GM13976 (cell line): Measurements from ENCODE around the gene KRT83.

ENCODE experiments used
- DNase-seq: peaks from one replicate; pipeline ENCODE4 v3.0.0; 2012; ENCODE audit warnings: low spot score
- in situ Hi-C: fragments of 300-500 bp; cut with MboI; formaldehyde crosslinking; loops from one replicate; pipeline ENCODE4 v1.12.0; 2022; ENCODE audit warnings: low sequenced_read_pairs, mixed read lengths, inconsistent platforms; ENCODE audit not compliant: unreplicated experiment
- TF ChIP-seq, protein P1 (sequence below): IDR thresholded peaks from 2 replicates; pipeline ENCODE4 v1.5.1; 2012; ENCODE audit warnings: borderline replicate concordance, mild to moderate bottlenecking; ENCODE audit not compliant: insufficient read depth; ENCODE audit errors: extremely low read depth, missing control alignments, control extremely low read depth

Gene KRT83

GRCh38 chr12:52313461-52313860 is 7.7 kb downstream of the KRT83 start:
- in situ Hi-C loops, result no loop called here
- TF ChIP-seq, protein P1, sequence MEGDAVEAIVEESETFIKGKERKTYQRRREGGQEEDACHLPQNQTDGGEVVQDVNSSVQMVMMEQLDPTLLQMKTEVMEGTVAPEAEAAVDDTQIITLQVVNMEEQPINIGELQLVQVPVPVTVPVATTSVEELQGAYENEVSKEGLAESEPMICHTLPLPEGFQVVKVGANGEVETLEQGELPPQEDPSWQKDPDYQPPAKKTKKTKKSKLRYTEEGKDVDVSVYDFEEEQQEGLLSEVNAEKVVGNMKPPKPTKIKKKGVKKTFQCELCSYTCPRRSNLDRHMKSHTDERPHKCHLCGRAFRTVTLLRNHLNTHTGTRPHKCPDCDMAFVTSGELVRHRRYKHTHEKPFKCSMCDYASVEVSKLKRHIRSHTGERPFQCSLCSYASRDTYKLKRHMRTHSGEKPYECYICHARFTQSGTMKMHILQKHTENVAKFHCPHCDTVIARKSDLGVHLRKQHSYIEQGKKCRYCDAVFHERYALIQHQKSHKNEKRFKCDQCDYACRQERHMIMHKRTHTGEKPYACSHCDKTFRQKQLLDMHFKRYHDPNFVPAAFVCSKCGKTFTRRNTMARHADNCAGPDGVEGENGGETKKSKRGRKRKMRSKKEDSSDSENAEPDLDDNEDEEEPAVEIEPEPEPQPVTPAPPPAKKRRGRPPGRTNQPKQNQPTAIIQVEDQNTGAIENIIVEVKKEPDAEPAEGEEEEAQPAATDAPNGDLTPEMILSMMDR, result no peak
- no peak for DNase-seq

DNA sequence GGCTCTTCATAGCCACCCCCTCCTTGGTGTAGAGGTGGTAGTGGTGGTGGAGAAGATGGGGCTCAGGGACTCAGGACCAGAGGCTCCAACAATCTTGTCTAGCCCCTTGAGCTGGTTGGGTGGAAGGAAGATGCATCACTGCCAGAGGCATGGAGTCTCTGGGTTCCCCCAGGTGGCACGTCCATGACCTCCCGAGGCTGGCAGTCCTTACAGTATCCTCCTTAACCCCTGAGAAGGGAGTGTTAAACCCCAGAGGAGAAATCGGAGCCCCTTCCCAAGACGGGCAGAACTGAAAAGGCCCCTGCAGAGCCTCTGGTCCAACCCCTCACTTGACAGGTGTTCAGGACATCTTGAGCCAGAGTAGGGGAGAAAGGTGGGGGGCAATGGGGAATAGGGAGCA is 9.1 kb downstream of the KRT83 start:
- in situ Hi-C loops, result no loop called here
- no peak for DNase-seq
- TF ChIP-seq, protein P1, result no peak

DNA sequence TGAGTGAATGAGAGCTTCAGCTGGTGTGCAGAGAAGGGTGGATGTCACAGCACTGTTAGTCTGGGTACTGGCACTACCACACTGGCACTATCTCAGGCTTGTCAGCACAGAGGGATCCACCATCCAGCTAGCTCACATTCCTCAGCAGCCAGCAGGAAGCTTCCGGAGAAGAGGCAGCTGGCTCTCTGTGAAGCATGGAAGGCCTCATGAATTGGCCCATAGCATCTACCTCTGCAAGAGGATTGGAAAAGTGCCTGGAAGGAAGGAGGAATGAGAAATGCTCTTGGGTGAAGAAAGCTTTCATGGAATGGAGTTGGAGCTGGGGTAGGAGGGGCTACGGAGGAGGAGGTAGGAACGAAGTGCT is 9.9 kb downstream of the KRT83 start:
- TF ChIP-seq, protein P1, result no peak
- DNase-seq, result no peak
- in situ Hi-C loops, result no loop called here

DNA sequence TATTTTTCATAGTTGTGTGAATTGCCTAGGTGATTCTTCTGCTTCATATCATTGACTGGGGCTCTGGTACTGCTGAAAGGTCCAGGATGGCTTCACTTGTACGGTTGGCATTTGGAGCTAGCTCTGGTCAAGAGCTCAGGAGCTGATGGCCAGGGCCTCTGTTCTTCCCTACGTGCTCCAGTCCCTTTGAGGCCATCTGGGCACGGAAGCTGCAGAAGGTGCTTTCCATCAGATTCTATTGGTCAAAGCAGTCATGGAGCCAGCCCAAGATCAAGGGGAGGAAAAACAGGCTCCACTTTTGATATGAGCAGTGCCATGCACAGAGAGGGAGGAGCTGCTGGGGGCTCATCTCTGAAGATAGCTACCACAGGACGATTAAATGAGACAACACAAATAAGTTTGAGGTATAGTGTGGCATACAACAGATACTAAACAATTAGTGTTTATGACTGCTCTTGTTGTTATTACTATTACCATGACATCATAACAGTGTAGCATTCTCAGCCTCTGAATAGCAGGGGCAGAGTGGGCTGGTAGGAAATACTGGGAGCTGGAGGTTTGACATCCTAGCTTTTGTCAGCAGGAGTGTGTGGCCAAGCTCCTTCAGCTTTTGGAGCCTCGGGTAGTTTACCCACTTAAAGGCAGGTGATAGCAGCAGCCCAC is 10.4 kb downstream of the KRT83 start:
- DNase-seq, result no peak
- in situ Hi-C loops, result no loop called here
- TF ChIP-seq, protein P1, result no peak

DNA sequence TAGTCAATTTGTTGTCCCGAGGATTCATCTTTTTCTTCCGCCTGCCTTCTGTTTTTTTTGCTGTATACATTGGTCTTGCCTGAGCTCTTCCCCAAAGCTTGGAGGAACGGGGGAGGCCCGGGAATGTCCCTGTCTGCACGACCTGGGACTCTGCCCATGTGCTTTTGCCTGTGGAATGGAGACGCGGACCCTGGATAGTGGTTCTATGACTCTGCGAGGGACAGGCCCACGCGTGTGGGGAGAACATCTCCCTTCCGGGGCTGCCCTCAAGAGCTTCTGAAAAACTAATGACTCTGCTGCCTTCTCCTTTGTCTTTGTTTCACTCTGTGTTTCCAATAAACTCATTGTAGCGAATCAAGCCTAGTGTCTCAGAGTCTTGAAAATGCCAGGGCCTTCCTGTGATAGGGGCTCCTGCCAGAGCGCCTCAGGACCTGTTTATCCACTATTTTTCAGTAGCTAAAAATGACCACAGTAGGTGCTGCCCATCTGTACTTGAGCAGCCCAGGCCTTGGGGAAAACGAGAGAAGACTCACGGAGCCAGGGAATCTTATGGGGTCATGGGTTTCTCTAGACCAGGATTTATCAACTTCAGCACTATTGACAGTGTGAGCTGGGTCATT is 12.3 kb downstream of the KRT83 start:
- TF ChIP-seq, protein P1, result no peak
- in situ Hi-C loops, result no loop called here
- no peak for DNase-seq

- in situ Hi-C loops, result no loop called here
- TF ChIP-seq, protein P1, result no peak
- DNase-seq, result peak; percentile 60
Observed at GRCh38 chr12:52307836-52308805, 13.1 kb downstream of the KRT83 start.
